ENCODE measurements around the gene CPSF3.
A peak's percentile ranks its signal among the peaks of the same experiment; 100 is the strongest.

Gene CPSF3

DNA sequence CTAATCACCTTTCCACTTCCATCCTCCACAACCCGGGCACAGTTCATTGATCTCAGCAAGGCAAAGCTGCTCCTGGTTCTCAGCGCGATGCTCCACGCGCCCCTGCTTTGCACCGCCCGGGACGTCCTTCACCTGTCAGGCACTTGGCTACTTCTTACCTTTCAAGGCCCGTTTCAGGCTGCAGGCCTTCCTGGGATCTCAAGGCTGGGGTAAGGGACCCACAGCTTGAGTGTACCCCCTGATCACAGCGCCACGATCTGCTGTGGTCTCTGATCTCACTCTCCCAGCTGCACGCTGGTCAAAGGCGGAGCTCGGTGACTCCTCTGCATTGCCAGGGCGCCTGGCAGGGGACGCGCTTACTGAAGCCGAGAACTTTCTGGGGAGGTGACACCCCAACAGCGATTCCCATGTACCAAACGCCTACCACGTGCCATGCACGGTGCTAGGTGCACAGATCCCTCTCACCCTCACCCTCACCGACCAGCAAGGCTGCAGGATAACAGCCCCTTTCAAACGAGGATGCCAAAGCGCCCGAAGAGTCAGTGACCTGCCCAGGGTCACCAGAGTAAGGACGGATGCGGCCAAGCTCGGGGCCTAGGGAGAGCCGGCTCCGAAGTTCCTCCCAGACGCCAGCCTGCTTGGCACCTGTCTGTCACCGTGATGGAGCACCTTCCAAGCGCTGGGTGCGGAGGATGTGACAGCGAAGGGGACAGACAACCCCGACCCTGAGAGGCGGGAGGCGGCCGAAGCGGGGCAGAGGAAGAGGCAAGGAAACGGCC, 944 bp upstream of the CPSF3 start:
- no peak for DNase-seq

DNA sequence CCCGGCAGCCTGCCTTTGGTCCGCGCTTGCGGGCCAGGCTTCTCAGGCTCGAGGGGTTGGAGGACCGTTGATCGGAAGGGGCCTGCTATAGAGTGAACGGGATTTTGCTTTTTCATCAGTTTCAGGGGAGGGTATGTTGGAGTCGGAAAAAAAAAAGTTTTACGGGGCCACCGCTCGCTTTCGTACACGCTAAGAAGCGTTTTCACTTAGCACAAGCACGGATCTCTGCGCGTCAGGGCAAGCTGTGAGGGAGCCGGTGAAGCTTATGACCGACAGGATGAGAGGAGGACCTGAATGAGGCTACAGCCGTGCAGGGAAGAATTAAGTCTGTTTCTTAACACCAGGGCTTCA, 443 bp downstream of the CPSF3 start:
- no peak for DNase-seq

DNA sequence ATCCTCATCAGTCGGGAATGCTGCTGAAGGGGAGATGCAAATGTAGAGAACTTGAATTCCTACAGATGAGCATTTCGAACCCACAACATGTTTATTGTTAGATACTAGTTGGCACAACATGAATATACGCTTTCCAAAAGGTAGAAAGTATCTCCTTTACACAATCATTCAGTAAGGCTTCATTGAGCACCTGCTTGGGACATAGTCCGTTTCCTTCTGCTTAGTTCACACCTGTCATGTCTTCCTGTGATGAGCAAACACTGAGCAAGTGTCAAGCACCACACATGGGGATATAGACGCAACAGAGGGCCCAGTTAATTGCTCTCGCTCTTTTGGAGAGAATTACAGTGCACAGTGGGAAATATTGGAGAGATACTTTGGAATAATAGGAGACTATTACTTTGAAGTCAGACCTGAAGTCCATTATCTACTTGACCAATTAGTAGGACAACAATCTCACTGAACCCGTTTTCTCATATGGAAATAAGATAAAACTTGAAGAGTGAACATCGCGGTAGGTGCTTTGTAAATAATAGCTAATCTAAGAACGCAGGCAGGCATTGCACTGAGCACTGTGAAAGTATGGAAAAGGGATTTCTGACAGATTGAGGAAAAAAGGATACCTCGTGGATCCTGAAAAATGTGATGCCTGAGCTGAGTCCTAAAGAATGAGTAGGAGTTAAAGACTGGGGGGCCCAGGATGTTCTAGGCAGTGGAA, 1.2 kb downstream of the CPSF3 start:
- DNase-seq, result no peak

DNA sequence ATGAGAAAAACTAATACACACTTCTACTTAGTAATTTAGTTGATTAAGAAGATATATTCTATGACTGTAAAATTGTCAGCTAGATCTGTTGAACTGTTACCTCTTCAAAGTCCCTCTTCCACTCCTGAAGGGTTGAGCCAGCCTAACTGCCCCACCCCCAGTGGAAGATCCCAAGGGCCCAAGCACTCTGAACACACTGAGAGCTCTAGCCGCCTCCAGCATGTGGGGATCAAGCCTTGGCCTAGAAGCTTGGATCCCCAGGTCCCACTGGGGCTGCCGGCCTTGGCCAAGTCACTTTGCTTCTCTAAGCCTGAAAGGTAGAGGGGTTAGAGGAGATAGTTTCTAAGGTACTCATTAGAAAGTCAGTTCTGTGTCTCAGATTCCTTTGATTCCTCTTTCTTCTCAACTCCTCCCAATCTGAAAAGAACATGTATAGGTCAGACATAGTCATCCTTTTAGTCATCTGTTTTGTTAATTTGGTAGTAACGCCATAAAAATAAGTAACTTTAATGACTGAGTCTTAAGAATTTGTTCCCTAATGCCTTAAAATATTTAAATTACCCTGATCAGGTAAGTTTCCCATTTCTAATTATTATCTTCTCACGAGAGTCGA, 5.6 kb downstream of the CPSF3 start:
- DNase-seq, result no peak

DNA sequence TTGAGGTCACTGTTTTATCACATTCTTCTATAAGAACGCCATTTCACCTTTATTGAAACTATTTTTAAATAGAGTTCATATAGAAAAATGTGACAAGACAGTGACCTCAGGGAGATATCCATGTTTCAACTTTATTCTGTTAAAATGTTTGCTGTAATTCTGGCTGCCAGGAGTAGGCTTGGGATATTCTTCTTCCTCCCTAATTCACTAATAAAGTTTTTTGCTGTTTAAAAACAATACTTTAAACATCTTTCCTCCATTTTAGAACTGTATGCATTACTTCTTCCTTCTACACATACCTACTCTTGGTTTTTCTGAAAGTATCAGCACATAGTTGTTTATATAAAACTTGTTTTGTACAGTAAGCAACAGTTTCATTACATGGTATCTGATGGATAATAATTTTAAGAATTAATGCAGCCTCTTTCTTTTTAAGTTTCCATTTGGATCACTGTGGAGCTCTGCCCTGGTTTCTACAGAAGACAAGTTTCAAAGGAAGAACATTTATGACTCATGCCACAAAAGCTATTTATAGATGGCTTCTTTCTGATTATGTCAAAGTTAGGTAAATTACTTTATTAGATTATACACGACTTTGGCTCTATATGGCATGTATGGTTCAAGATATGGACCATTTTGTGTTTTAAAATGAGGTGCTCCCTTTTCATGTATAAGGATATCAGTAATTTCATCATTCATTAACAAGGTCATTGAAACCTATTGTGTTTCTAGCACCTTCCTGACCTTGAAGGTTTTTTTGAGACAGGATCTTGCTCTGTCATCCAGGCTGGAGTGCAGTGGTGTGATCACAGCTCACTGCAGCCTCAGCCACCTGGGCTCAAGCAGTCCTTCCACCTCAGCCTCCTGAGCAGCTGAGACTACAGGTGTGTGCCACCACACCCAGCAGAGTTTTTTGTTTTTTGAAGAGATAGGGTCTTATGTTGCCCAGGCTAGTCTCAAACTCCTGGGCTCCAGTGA, 7.2 kb downstream of the CPSF3 start:
- DNase-seq, result no peak

DNA sequence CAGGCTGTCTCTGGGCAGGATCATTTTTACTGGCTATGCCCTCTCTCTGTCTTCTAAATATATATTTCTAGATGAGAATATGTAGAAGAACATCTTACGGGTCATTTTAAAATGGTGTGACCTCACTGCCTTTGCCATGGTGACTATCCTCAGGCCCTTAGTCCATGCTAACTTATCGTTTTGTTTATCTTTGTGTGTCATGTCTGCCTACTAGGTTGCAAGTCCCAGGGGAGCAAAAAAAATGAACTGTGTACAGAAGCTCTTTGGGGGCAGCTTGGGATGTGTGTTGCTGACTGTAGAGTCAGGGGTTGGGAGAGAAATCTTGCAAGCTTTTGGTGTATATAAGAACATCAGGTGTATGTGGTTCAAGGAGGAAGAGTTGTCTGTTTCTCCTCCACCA, 11.0 kb downstream of the CPSF3 start:
- no peak for DNase-seq

DNA sequence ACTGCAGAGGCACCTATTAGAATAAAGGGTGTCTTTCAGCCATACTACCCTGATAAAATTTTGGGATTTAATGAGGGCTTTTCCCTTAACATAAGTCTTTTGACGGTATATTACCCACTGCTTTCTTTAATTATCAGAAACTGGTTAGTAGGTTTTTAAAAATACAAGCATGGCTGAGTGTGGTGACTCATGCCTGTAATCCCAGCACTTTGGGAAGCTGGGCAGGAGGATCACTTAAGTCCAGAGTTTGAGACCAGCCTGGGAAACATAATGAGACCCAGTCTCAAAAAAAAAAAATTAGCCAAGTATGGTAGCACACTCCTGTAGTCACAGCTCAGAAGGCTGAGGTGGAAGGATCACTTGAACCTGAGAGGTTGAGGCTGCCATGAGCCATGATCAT, 16.1 kb downstream of the CPSF3 start:
- no peak for DNase-seq

DNA sequence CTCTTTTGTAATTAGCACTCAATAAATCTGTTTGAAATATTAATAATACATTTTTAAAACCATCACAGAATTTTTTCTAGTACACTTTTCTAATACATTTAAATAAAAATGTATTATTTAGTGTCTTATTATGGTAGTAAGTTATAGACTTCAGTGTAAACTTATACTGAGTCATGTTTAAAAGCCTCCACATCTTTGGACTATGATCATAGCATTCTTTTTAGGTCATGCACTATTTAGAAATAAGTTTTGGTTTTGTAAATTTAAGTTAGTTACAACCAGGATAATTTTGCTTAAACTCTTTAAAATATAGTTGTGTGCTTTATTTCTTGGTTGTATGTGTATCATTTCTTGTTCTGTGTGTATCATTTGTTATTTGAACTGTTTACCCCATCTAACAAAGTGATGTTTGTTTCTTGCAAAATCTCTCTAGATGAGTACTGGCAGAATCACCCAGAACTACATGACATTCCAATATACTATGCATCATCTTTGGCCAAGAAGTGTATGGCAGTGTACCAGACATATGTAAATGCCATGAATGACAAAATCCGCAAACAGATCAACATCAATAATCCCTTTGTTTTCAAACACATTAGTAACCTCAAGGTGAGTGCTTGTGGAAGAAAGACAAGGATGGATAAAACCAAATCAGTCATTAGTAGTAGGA, 16.7 kb downstream of the CPSF3 start:
- no peak for DNase-seq

DNA sequence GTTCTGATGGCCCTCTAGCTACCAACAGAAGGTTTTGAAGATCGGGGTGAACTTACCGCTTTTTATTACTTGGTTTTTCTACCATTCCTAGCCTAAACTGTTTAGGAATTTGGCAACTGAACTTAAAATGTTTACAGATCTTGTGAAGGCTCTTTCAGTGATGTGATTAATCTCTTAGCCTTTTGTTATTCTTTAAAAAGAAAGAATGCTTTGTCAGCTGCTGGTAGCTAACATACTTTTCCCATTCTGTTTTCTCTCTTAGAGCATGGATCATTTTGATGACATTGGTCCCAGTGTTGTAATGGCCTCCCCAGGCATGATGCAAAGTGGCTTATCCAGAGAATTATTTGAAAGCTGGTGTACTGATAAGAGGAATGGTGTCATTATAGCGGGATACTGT, 18.1 kb downstream of the CPSF3 start:
- no peak for DNase-seq

DNA sequence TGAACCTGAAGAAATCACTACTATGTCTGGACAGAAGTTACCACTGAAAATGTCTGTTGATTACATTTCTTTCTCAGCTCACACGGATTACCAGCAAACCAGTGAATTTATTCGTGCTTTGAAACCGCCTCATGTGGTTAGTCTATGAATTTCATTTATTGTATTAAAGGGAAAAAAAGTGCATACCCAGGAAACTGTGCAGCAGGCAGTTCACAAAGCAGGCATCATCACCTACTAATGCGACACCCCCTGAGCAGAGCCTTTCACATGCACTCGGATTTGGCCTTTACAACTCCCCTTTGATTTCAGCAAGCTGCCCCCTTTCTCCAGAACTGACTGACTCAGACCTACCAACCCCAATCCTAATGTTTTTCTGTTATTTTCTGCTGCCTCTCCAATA, 20.1 kb downstream of the CPSF3 start:
- DNase-seq, result no peak

DNA sequence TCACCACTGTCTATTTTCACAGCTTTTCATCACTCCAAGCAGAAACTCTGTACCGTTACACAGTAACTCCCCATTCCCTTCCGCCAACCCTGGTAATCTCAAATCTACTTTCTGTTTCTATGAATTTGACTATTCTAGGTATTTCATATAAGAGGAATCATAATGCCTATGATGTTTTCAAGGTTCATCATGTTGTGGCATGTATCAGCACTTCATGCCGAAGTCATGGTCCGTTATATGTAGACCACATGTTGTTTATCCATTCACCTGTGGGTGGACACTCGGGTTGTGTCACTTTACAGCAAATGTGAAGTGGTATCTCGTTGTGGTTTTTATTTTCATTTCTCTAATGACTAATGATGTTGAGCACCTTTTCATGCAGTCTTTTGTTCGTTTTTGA, 21.6 kb downstream of the CPSF3 start:
- DNase-seq, result no peak

DNA sequence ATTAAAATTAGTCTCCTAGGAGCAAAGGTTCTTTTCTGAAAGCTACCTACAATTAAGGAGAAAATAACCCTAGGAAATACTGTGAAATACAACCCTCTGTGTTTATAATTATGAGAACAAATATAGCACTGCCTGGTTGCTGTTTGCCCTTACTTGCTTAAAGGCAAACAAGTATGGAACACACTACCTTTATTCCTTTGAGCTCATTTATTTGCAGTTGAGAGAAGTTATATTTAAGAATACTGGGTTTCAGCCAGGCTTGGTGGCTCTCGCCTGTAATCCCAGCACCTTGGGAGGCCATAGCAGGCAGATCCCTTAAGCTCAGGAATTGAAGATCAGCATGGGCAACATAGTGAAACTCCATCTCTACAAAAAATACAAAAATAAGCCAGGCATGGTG, 27.8 kb downstream of the CPSF3 start:
- DNase-seq, result no peak

DNA sequence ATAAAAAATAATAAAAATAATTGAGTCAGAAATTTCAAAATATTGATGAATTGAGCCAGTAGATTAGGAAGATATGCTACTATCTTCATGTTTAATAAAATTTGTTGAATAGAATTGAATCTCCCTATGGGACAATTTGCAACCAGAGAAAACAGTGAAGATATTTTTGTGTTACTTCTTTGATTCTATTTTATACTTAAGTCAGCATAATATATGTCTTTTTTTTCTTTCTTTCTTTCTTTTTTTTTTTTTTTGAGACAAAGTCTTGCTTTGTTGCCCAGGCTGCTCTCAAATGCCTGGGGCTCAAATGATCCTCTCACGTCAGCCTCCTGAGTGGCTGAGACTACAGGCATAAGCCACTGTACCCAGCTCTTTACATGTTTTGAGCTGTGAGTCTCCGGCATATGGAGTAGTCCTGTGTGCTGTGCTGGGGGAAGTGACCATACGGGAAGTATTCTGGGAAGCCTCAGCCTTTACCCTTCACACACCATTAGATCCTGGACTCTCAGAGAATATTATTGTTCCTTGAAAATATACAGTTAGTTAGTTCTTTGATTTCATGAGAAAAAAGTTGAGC, 37.1 kb downstream of the CPSF3 start:
- DNase-seq, result no peak

DNA sequence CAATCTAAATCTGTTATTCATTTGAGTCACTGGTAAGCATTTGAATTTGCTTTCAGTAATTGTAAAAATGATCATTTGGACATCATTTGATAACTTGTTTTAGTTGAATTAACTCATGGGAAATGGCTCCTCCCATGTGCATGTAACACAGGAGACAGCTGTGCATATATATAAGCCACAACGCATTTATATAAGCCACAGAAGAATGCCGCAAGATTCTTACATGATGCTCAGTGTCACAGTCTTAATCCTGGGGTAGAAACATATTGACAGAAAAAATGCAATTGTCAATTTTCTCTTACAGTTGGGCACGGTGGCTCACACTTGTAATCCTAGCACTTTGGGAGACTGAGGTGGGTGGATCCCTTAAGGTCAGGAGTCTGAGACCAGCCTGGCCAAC, 37.6 kb downstream of the CPSF3 start:
- no peak for DNase-seq

DNA sequence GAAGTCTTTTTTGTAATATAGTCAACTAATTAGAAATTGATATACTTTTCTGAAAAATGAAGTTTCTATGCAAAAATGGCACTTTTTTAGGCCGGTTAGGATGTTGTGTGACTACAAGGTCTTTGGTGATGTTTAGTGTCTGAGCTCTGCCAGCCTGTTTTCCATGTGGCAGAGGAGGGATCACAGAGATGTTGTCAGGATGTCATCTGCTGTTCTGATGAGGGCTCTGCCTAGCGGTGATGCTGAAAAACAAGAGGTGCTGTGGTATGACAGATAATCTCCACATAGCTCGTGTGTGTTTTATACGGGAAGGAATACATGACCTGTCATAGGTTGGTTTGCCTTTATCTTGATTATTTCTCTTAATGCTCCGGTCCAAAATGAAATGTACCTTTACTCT, 38.9 kb downstream of the CPSF3 start:
- DNase-seq, result no peak

DNA sequence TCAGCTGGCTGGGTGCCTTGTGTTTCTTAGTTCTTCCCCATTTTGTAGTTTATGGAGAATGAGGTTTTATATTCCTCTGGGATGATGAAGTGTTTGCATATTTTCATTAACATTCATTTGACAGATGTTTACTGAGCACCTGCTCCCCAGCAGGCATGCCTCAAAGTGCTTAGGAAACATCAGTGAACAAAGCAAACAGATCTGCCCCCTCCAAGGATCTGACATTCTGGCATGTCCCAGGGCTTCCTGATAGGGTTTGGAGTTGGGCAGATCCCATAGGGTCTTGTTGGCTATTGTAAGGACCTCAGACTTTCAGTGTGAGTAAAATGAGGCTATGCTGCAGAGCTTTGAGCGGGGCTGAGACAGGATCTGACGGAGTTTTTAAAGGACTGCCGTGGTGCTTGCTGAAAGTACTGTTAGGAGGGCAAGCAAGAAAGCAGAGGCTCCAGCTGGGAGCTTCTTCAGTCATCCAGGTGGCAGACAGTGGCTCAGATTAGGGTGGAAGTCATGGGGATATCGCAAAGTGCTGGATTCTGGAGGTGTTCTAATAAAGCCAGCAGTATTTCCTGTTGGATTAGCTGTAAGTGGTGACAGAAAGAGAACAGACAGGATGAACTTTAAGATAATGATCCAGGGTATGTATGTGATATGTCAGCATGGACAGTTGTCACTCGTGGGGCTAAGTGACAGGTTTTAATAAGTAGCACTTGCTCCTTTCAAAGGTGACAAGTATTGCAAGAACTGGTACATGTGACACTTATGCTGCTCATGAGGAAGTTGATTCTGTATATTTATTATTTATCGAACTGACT, 39.6 kb downstream of the CPSF3 start:
- peak; percentile 48 for DNase-seq

DNA sequence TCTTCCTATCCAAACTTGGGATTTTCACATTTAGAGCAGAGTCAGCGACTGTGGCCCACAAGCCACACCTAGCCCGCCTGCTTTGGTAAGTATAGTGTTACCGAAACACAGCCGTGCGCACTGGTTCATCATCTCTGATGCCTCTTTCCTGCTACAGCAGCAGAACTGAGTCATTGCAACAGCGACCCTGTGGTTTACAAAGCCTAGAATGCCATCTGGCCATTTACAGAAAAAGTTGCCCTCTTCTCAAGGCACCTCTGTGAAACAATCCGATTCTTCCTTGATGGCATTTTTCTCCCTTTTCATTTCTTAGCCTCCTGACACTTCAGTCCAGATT, 40.2 kb downstream of the CPSF3 start:
- DNase-seq, result no peak

DNA sequence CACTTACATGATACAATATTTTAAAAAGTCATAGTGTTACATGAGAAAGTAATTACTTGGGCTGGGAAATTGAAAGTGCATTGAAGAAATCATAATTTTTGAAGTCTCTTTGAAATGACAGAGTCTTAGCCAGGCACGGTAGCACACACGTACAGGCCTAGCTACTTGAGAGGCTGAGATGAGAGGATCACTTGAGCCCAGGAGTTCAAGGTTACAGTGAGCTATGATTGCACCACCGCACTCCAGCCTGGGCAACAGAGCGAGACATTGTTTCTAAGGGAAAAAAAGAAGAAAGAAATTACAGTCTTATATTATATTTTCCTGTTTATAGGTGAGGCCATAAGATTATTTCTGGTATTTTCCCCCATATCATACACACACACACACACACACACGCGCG, 41.7 kb downstream of the CPSF3 start:
- DNase-seq, result no peak

DNA sequence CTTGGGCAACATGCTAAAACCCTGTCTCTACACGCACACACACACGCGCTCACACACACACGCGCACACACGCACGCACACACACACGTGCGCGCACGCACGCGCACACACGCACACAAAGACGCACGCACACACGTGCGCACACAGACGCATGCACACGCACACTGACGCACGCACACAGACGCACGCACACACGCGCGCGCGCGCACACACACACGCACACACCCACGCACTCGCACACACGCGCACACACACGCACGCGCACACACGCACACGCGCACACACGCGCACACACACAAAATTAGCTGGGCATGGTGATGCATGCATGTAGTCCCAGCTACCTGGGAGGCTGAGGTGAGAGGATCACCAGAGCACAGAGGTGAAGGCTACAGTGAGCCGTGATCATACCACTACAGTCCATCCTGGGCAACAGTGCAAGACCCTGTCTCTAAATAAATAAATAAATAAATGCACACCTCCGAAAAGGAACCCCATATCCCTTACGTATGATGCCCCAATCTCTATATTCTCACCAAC, 42.8 kb downstream of the CPSF3 start:
- DNase-seq, result no peak

DNA sequence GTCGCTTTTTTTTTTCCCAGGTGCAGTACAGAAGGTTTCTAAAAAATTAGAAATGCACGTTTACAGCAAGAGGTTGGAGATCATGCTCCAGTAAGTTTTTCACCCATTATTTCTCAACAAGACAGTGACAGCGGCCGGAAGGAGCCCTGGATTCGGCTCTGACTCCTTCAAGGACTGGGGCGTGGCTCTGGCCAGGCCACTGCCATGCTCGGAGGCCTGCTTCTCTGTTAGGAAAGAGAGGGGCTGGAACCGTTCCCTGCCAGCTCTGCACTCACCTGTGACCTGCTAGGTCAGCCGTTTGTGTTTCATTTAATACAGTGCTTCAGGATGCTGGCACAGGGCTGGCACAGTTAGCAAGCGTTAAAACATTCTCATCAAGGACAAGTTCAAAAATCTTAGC, 44.2 kb downstream of the CPSF3 start:
- DNase-seq, result no peak

DNA sequence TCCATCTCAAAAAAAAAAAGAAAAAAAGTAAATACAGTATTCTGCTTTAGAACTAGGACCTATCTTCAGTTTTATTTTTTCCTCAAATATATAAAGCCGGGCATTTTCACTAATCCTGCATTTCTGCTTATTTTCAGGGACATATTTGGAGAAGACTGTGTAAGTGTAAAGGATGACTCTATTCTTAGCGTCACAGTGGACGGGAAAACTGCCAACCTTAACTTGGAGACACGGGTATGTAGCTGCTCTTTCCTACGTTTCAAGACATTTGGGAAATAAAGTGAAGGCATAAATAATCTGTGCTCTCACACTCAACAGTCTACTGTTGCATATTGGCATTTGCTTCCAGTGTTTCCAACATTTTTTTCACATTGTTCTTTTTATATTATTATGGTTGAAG, 47.8 kb downstream of the CPSF3 start:
- DNase-seq, result no peak
